DOHH2 (cell line): ENCODE data around the gene ZNF608.

ENCODE experiments used
- H3F3A ChIP-seq: fragments of 200-600 bp; sonication (generic), shearing (Covaris generic); 2 replicates; pipeline ENCODE4 v1.6.0; 2016; ENCODE audit warnings: antibody characterized with exemption, mild to moderate bottlenecking; ENCODE audit not compliant: control insufficient read depth, insufficient read depth
- H3K27ac ChIP-seq: fragments of 200-600 bp; sonication (generic); 2 replicates; pipeline ENCODE4 v1.5.1; 2014; ENCODE audit warnings: low read depth, mild to moderate bottlenecking, low read length, moderate library complexity
- H3K27me3 ChIP-seq: fragments of 200-600 bp; sonication (generic); 2 replicates; pipeline ENCODE4 v1.6.1; 2014; ENCODE audit warnings: mild to moderate bottlenecking, low read length, mixed read lengths; ENCODE audit not compliant: control insufficient read depth
- H3K36me3 ChIP-seq: fragments of 200-600 bp; sonication (generic); 2 replicates; pipeline ENCODE4 v1.6.1; 2014; ENCODE audit warnings: mild to moderate bottlenecking, low read length, moderate library complexity, mixed read lengths; ENCODE audit not compliant: control insufficient read depth
- H3K4me1 ChIP-seq: fragments of 200-600 bp; sonication (generic); 2 replicates; pipeline ENCODE4 v1.6.1; 2014; ENCODE audit warnings: mild to moderate bottlenecking, low read length, mixed read lengths; ENCODE audit not compliant: control insufficient read depth
- H3K4me2 ChIP-seq: fragments of 200-600 bp; sonication (generic); 2 replicates; pipeline ENCODE4 v1.6.0; 2014; ENCODE audit warnings: mild to moderate bottlenecking, low read length, moderate library complexity
- H3K4me3 ChIP-seq: fragments of 200-600 bp; sonication (generic); 2 replicates; pipeline ENCODE4 v1.5.1; 2014; ENCODE audit warnings: mild to moderate bottlenecking, low read length, mixed read lengths
- H3K79me2 ChIP-seq: fragments of 200-600 bp; sonication (generic); 2 replicates; pipeline ENCODE4 v1.6.1; 2014; ENCODE audit warnings: mild to moderate bottlenecking, low read length, mixed read lengths; ENCODE audit not compliant: control insufficient read depth
- H3K9me2 ChIP-seq: fragments of 200-600 bp; sonication (generic); replicated peaks from 2 replicates; pipeline ENCODE4 v1.6.1; 2014; ENCODE audit warnings: mild to moderate bottlenecking, low read length, mixed read lengths; ENCODE audit not compliant: control insufficient read depth
- H3K9me3 ChIP-seq: fragments of 200-600 bp; sonication (generic); 2 replicates; pipeline ENCODE4 v1.6.1; 2014; ENCODE audit warnings: antibody characterized with exemption, low read length, mixed read lengths; ENCODE audit not compliant: control insufficient read depth, insufficient read depth
- H4K20me1 ChIP-seq: fragments of 200-600 bp; sonication (generic); 2 replicates; pipeline ENCODE4 v1.6.0; 2014; ENCODE audit warnings: low read depth, mild to moderate bottlenecking, antibody characterized with exemption, low read length, moderate library complexity; ENCODE audit not compliant: control insufficient read depth, insufficient read depth
- CTCF ChIP-seq: fragments of 200-600 bp; sonication (generic); IDR thresholded peaks from one replicate; pipeline ENCODE4 v1.5.1; 2014; ENCODE audit warnings: antibody characterized with exemption, mild to moderate bottlenecking, low read depth, low read length; ENCODE audit not compliant: poor library complexity, severe bottlenecking
- EZH2phosphoT487 ChIP-seq: fragments of 200-600 bp; sonication (generic); IDR thresholded peaks from 2 replicates; pipeline ENCODE4 v1.6.1; 2017; ENCODE audit warnings: borderline replicate concordance, mild to moderate bottlenecking, antibody characterized with exemption, low read length, moderate library complexity, mixed read lengths

Gene ZNF608

GRCh38 chr5:124745007-124745927, 1.2 kb downstream of the ZNF608 start:
- peak overlapping the region; percentile 75 for H3K4me2 ChIP-seq

DNA sequence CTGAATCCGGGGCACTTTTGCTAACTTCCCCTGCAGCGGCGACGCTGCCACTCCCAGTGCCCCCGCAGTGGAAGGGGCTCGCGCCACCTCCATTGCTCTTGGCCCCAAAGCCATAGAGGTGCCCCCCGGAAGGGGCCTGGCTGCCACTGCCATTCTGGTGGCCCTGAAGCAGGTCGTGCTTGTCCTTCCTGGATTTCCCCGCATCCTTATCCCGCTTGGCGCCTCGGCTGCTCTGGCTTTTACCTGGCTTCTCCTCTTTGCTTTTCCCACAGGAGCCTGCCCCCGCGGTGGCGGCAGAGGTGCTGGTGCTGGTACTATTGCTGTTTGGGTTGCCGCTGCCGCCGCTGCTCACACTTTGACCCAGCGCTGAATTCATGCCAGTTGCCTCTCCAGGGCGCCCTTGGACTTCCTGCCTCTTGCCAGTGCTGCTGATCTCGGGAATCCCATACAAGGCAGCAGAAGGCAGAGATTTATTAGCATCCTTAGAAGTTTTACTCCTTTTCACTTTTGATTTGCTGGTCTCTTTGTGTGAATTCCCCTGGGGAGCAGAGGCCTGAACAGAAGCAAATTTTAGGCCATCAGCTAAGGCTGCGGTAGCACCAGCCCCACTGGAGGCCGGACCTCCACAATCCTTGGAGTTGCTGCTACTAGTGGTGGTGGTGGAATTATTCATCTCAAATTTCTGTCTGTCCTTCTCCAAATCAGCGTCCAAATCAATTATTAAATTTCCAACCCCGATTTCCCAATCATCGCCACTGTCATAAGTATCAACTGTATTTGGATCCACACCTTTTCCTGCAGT, 2.1 kb downstream of the ZNF608 start:
- Histone ChIP-seq H3K4me3 (peak overlapping the region; percentile 77), H3K79me2 (peaks cover 68% of the 10 kb centered on the region), H3K4me1 (peaks cover 72% of the 10 kb centered on the region), H4K20me1 (no peaks in the 10 kb centered on the region), H3K27ac (peak overlapping the region; percentile 98), H3F3A (peaks cover 38% of the 10 kb centered on the region), H3K36me3 (peaks cover 17% of the 10 kb centered on the region; the same call in 1 of the 2 replicates), H3K27me3 (no peaks in the 10 kb centered on the region), H3K4me2 (peak overlapping the region; percentile 75), H3K9me3 (no peaks in the 10 kb centered on the region), H3K9me2 (no peaks in the 10 kb centered on the region)
- TF ChIP-seq EZH2phosphoT487 (no peak), CTCF (no peak)

More at GRCh38 chr5:124745007-124745927, 1.2 kb downstream of the ZNF608 start:
- Histone ChIP-seq H3K79me2 (peaks cover 59% of the 10 kb centered on the region), H3K27me3 (no peaks in the 10 kb centered on the region), H3K27ac (peak overlapping the region; percentile 98), H3K9me3 (no peaks in the 10 kb centered on the region), H3F3A (peaks cover 33% of the 10 kb centered on the region), H3K4me1 (peaks cover 72% of the 10 kb centered on the region), H4K20me1 (no peaks in the 10 kb centered on the region), H3K36me3 (peaks cover 17% of the 10 kb centered on the region; the same call in 1 of the 2 replicates), H3K4me3 (peak overlapping the region; percentile 77), H3K9me2 (no peaks in the 10 kb centered on the region)
- TF ChIP-seq EZH2phosphoT487, result no peak
- TF ChIP-seq CTCF, result no peak

- Histone ChIP-seq H3K27me3 (no peaks in the 10 kb centered on the region), H3K4me2 (peak overlapping the region; percentile 75), H3F3A (peaks cover 44% of the 10 kb centered on the region), H3K9me2 (no peaks in the 10 kb centered on the region), H4K20me1 (no peaks in the 10 kb centered on the region), H3K79me2 (peaks cover 75% of the 10 kb centered on the region), H3K36me3 (peaks cover 17% of the 10 kb centered on the region; the same call in 1 of the 2 replicates), H3K9me3 (no peaks in the 10 kb centered on the region), H3K27ac (peak overlapping the region; percentile 98), H3K4me1 (peaks cover 77% of the 10 kb centered on the region), H3K4me3 (peak overlapping the region; percentile 77)
- TF ChIP-seq CTCF, result no peak
- TF ChIP-seq EZH2phosphoT487, result no peak
Observed at GRCh38 chr5:124743602-124744169, 2.8 kb downstream of the ZNF608 start.
